Liver (tissue), 3 donors: ENCODE data around the gene ELOVL3.

ENCODE experiments used
- CTCF ChIP-seq: fragments of 150-350 bp; IDR thresholded peaks from 2 replicates; pipeline ENCODE4 v1.5.1; 2017; ENCODE audit warnings: improper control_type of control experiment, low read depth, low read length; ENCODE audit not compliant: missing input control
- FOXA1 ChIP-seq: IDR thresholded peaks from 2 replicates; pipeline ENCODE4 v1.6.1; 2016; ENCODE audit warnings: antibody characterized with exemption
- FOXA2 ChIP-seq: IDR thresholded peaks from 2 replicates; pipeline ENCODE4 v1.6.1; 2016; ENCODE audit warnings: antibody characterized with exemption
- GABPA ChIP-seq, 2 donors: IDR thresholded peaks in 1 of 2; conservative IDR thresholded peaks in 1 of 2; 2 replicates each; pipeline ENCODE4 v1.6.1; 2016; ENCODE audit warnings: antibody characterized with exemption in 2 of 2, mild to moderate bottlenecking in 1 of 2, moderate library complexity in 1 of 2
- HNF4A ChIP-seq, 2 donors: conservative IDR thresholded peaks; 2 replicates each; pipeline ENCODE4 v1.6.1; 2016; ENCODE audit warnings: antibody characterized with exemption in 2 of 2, mild to moderate bottlenecking in 2 of 2
- HNF4G ChIP-seq: IDR thresholded peaks from 2 replicates; pipeline ENCODE4 v1.6.1; 2016; ENCODE audit warnings: antibody characterized with exemption
- JUND ChIP-seq, 2 donors: IDR thresholded peaks; 2 replicates each; pipeline ENCODE4 v1.6.1; 2016; ENCODE audit warnings: antibody characterized with exemption in 2 of 2
- RAD21 ChIP-seq, 2 donors: IDR thresholded peaks; 2 replicates each; pipeline ENCODE4 v1.6.1; 2016; ENCODE audit warnings: antibody characterized with exemption in 2 of 2, mild to moderate bottlenecking in 2 of 2
- REST ChIP-seq: IDR thresholded peaks from 2 replicates; pipeline ENCODE4 v1.6.1; 2016; ENCODE audit warnings: antibody characterized with exemption, mild to moderate bottlenecking
- RXRA ChIP-seq, 2 donors: IDR thresholded peaks; 2 replicates each; pipeline ENCODE4 v1.6.1; 2017 to 2018; ENCODE audit warnings: antibody characterized with exemption in 2 of 2, mild to moderate bottlenecking in 1 of 2
- SP1 ChIP-seq: IDR thresholded peaks from 2 replicates; pipeline ENCODE4 v1.6.1; 2018; ENCODE audit warnings: antibody characterized with exemption, mild to moderate bottlenecking
- TAF1 ChIP-seq: conservative IDR thresholded peaks from 2 replicates; pipeline ENCODE4 v1.6.1; 2016; ENCODE audit warnings: antibody characterized with exemption, mild to moderate bottlenecking
- YY1 ChIP-seq: IDR thresholded peaks from 2 replicates; pipeline ENCODE4 v1.6.1; 2016; ENCODE audit warnings: antibody characterized with exemption, mild to moderate bottlenecking
- ZBTB33 ChIP-seq: IDR thresholded peaks from 2 replicates; pipeline ENCODE4 v1.6.1; 2016; ENCODE audit warnings: antibody characterized with exemption
- donor health status: healthy.
- donor health status: healthy.

- TF ChIP-seq SP1 (peak; percentile 27), CTCF (no peak), RAD21 (IDR thresholded peaks at IDR 0.05) (no peak), JUND (IDR thresholded peaks at IDR 0.05) (no peak), REST (no peak), HNF4A (conservative IDR thresholded peaks at IDR 0.05) (no peak), HNF4G (no peak), FOXA1 (no peak), FOXA2 (no peak), TAF1 (no peak), ZBTB33 (no peak), YY1 (no peak), RXRA (IDR thresholded peaks at IDR 0.05) (no peak), GABPA (IDR thresholded peaks at IDR 0.05 in 1 of 2, conservative IDR thresholded peaks at IDR 0.05 in 1 of 2) (no peak)
These were observed 15.5 kb downstream of the ELOVL3 start, which contains the start of gene PITX3 for GRCh38 chr10:102241444-102242117.
